ENCODE data around the gene MPI. TPM values are rescaled to one million over a fixed set of nuclear protein-coding genes. Genes with fewer than 3 reads are reported as not detected.

MPI gene
- total RNA-seq, 1 experiment from 2014 or later: 57.5 TPM

DNA sequence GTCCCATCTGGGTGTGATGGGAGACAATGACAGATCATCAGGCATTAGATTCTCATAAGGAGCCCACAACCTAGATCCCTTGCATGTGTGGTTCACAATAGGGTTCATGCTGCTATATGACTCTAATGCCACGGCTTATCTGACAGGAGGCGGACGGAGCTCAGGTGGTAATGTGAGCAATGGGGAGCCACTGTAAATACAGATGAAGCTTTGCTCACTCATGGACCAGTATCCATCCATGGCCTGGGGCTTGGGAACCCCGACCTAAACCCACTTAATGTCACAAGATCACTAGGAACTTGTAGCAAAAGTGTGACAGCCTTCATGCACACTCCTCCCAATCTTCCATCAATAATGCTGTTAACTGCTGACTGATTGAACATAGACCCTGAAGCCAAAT, 18.8 kb downstream of the MPI start:
- Mint-ChIP-seq H3K4me3 (no peak overlapping the region), H3K27me3 (ENCODE audit: low read depth) (no peaks in the 10 kb centered on the region), H3K27ac (no peak overlapping the region), H3K9me3 (peaks cover 0 to 5% of the 10 kb centered on the region in 2 experiments; a peak in 1 of 5 replicates), H3K36me3 (ENCODE audit: insufficient read depth in 1 of 3, low read depth in 3 of 3) (peaks cover 32 to 46% (median 40%) of the 10 kb centered on the region in 3 experiments), H3K4me1 (peaks cover 19 to 20% of the 10 kb centered on the region in 2 experiments)
- Histone ChIP-seq H2AFZ (ENCODE audit: low read length) (no peak overlapping the region), H3K23me2 (ENCODE audit: insufficient read length, low read depth, low read length, poor library complexity, severe bottlenecking) (peaks cover 9% of the 10 kb centered on the region), H3K4ac (ENCODE audit: low read depth, low read length) (no peak overlapping the region), H3K18ac (ENCODE audit: insufficient read length, low read depth, low read length) (no peak overlapping the region), H3K27ac (ENCODE audit: insufficient read length, low read depth, low read length) (no peak overlapping the region), H3K9me3 (ENCODE audit: control insufficient read depth, low read depth, low read length) (no peaks in the 10 kb centered on the region), H3K56ac (ENCODE audit: insufficient read length, low read depth, low read length) (no peak overlapping the region), H3K79me1 (ENCODE audit: insufficient read depth, low read depth, low read length, poor library complexity, severe bottlenecking) (no peaks in the 10 kb centered on the region), H2BK120ac (ENCODE audit: low read depth, low read length, poor library complexity, severe bottlenecking) (no peak overlapping the region), H3K14ac (ENCODE audit: insufficient read depth, low read length) (no peak overlapping the region), H4K8ac (replicated peaks; ENCODE audit: insufficient read length, low read depth, low read length) (no peak overlapping the region), H4K5ac (ENCODE audit: insufficient read length, low read depth, low read length) (no peak overlapping the region), H3K23ac (ENCODE audit: insufficient read length, low read depth, low read length) (no peak overlapping the region), H4K91ac (ENCODE audit: insufficient read length, low read depth, low read length) (no peak overlapping the region), H3K79me2 (ENCODE audit: insufficient read depth, low read length) (no peaks in the 10 kb centered on the region), H4K20me1 (ENCODE audit: control insufficient read depth, insufficient read depth, insufficient read length) (no peaks in the 10 kb centered on the region), H2AK5ac (ENCODE audit: insufficient read length, low read length) (no peak overlapping the region), H2BK20ac (ENCODE audit: low read depth, low read length, poor library complexity, severe bottlenecking) (no peak overlapping the region), H3K4me1 (ENCODE audit: insufficient read depth, low read length) (no peaks in the 10 kb centered on the region), H3K9ac (ENCODE audit: extremely low read depth, insufficient read length, low read length) (no peak overlapping the region), H2BK5ac (ENCODE audit: insufficient read length, low read length) (no peak overlapping the region), H2BK12ac (ENCODE audit: insufficient read length, low read depth, low read length) (no peak overlapping the region), H3K4me2 (ENCODE audit: insufficient read depth, insufficient read length, low read length) (no peak overlapping the region), H3T11ph (ENCODE audit: low read length) (no peak overlapping the region), H3K27me3 (ENCODE audit: insufficient read depth, low read length) (no peaks in the 10 kb centered on the region), H2BK15ac (ENCODE audit: low read depth, low read length) (no peak overlapping the region)
- TF ChIP-seq, protein P1, sequence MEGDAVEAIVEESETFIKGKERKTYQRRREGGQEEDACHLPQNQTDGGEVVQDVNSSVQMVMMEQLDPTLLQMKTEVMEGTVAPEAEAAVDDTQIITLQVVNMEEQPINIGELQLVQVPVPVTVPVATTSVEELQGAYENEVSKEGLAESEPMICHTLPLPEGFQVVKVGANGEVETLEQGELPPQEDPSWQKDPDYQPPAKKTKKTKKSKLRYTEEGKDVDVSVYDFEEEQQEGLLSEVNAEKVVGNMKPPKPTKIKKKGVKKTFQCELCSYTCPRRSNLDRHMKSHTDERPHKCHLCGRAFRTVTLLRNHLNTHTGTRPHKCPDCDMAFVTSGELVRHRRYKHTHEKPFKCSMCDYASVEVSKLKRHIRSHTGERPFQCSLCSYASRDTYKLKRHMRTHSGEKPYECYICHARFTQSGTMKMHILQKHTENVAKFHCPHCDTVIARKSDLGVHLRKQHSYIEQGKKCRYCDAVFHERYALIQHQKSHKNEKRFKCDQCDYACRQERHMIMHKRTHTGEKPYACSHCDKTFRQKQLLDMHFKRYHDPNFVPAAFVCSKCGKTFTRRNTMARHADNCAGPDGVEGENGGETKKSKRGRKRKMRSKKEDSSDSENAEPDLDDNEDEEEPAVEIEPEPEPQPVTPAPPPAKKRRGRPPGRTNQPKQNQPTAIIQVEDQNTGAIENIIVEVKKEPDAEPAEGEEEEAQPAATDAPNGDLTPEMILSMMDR (conservative IDR thresholded peaks at IDR 0.05): no peak
- DNase-seq: no peak
- no CpG with 5 or more reads among the region's 4 CpGs for WGBS (ENCODE audit: extremely low coverage, insufficient read length, low lambda C conversion rate)
